Fibroblast of pulmonary artery (primary cell): ENCODE data around the gene CAMK2B.

Source experiments
- DNase-seq: peaks from one replicate; pipeline ENCODE4 v3.0.0-alpha.2; 2010; ENCODE audit warnings: low read depth
- H3K4me3 ChIP-seq: replicated peaks from 2 replicates; pipeline ENCODE4 v1.5.1; 2011; ENCODE audit warnings: low read depth, mild to moderate bottlenecking, control low read depth, low read length, moderate library complexity
- CTCF ChIP-seq: IDR thresholded peaks from 2 replicates; pipeline ENCODE4 v1.5.1; 2011; ENCODE audit warnings: mild to moderate bottlenecking, control low read depth, low read length, inconsistent platforms; ENCODE audit errors: missing control alignments

CAMK2B gene

GRCh38 chr7:44325201-44325671 is at the start of gene CAMK2B:
Gene CAMK2B, minus strand, starts transcription at chr7:44325594. Its CDS starts 173 bp downstream, at chr7:44325421.
- TF ChIP-seq CTCF: no peak
- DNase-seq: no peak
- H3K4me3 ChIP-seq: no peak within 1 kb of the TSS

- no peak overlapping the region for H3K4me3 ChIP-seq
- no peak for DNase-seq
- no peak for TF ChIP-seq CTCF
These were observed 48.8 kb upstream of the CAMK2B start for GRCh38 chr7:44374007-44374763.

- no peak for DNase-seq
- TF ChIP-seq CTCF: no peak
- no peak overlapping the region for H3K4me3 ChIP-seq
These were observed 48.0 kb upstream of the CAMK2B start for GRCh38 chr7:44373418-44373740.

- H3K4me3 ChIP-seq: no peak overlapping the region
- peak; percentile 31 for DNase-seq
- TF ChIP-seq CTCF: no peak
These were observed 47.4 kb upstream of the CAMK2B start for GRCh38 chr7:44372560-44373417.

- peak; percentile 37 for DNase-seq
- H3K4me3 ChIP-seq: no peak overlapping the region
- TF ChIP-seq CTCF: no peak
These were observed 43.5 kb upstream of the CAMK2B start for GRCh38 chr7:44368885-44369284.

GRCh38 chr7:44368455-44368854 is 43.1 kb upstream of the CAMK2B start:
- H3K4me3 ChIP-seq: no peak overlapping the region
- no peak for TF ChIP-seq CTCF
- no peak for DNase-seq
